ENCODE data around the gene ADAP1.

The ADAP1 gene

DNA sequence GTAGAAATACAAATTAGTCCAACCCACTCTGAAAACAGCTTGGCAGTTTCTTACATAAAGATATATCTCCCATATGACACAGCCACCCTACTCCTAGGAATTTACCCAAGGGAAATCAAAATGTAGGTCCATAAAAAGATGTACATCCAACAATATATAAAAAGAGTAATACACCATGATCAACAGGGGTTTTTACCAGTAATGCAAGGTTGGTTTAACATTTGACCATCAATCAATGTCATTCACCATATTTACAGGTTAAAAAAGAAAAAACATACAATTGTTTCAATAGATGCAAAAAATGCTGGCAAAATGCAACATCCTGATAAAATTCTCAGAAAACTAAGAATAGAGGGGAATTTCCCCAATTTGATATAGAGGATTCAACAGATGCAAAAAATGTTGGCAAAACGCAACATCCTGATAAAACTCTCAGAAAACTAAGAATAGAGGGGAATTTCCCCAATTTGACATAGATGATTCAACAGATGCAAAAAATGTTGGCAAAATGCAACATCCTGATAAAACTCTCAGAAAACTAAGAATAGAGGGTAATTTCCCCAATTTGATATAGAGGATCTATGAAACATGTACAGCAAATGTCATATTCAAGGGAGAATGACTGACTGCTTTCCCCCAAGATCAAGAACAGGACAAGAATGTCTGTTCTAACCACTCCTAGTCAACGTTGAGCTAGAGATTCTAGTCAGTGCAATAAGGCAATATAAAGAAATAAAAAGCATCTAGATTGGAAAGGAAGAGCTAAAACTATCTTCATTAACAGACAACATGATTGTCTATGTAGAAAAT, 13.7 kb downstream of the ADAP1 start:
- no peak overlapping the region for H3K4me3 ChIP-seq (ENCODE audit: low read depth in 1 of 2, low read length in 1 of 2)
- no peaks in the 10 kb centered on the region for H3K27me3 ChIP-seq
- H3K36me3 ChIP-seq, result peaks cover 32% of the 10 kb centered on the region
- H3K4me1 ChIP-seq (ENCODE audit: control insufficient read depth in 1 of 2, insufficient read depth in 1 of 2, low read depth in 1 of 2, low read length in 1 of 2), result no peaks in the 10 kb centered on the region
- TF ChIP-seq, protein P1, sequence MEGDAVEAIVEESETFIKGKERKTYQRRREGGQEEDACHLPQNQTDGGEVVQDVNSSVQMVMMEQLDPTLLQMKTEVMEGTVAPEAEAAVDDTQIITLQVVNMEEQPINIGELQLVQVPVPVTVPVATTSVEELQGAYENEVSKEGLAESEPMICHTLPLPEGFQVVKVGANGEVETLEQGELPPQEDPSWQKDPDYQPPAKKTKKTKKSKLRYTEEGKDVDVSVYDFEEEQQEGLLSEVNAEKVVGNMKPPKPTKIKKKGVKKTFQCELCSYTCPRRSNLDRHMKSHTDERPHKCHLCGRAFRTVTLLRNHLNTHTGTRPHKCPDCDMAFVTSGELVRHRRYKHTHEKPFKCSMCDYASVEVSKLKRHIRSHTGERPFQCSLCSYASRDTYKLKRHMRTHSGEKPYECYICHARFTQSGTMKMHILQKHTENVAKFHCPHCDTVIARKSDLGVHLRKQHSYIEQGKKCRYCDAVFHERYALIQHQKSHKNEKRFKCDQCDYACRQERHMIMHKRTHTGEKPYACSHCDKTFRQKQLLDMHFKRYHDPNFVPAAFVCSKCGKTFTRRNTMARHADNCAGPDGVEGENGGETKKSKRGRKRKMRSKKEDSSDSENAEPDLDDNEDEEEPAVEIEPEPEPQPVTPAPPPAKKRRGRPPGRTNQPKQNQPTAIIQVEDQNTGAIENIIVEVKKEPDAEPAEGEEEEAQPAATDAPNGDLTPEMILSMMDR (IDR thresholded peaks at IDR 0.05), result no peak
- H3K27ac ChIP-seq, result no peak overlapping the region
- H3K9me3 ChIP-seq, result no peaks in the 10 kb centered on the region

DNA sequence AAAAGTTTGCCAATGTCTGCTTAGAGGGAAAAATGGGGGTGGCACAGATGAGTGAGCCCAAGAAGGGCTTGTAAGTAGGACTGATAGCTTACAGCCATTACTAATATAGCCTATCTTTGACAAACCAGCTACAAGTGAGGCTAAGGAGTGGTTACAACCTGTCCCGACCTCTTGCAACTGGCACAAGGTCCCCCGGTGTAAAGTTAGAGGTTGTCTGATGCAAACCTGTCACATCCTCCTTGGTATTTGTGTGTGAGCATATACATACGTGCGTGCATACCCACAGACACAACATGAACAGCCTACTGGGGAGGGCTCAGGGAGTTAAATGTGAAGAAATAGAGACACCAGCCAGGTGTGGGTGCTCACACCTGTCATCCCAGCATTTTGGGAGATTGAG, 14.6 kb downstream of the ADAP1 start:
- Histone ChIP-seq H3K9me3 (no peaks in the 10 kb centered on the region), H3K27me3 (no peaks in the 10 kb centered on the region), H3K27ac (no peak overlapping the region), H3K36me3 (peaks cover 32% of the 10 kb centered on the region), H3K4me3 (ENCODE audit: low read depth in 1 of 2, low read length in 1 of 2) (no peak overlapping the region), H3K4me1 (ENCODE audit: control insufficient read depth in 1 of 2, insufficient read depth in 1 of 2, low read depth in 1 of 2, low read length in 1 of 2) (no peaks in the 10 kb centered on the region)
- TF ChIP-seq, protein P1 (IDR thresholded peaks at IDR 0.05), result no peak

DNA sequence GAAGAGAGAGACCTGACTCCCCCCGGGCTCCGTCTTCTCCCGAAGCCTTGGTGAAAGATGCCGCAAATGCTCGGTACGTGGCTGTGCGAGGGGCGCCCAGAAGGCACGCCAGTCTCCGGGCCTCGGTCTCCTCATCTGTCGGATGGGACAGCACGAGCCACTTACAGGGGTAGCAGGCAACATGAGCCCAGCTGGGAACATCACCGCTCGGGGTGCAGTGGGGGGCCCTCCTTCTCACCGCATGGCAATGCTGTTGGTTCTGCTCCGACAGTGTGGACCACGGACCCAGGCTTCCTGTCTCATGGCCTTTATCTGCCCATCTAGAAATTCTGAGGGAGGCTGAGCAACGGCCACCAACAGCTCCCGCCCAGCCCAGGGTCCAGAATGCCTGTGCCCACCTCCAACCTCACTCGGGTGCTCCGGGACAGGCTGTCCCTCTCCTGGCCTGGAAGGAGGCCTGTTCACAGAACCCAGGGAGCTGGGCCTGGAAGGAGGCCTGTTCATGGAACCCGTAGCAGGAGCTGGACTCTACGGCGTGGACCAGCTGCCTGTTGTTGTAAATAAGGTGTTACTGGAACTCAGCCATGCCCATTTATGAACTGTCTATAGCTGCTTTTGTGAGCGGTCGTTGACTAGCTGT, 15.8 kb downstream of the ADAP1 start:
- H3K4me1 ChIP-seq (ENCODE audit: control insufficient read depth in 1 of 2, insufficient read depth in 1 of 2, low read depth in 1 of 2, low read length in 1 of 2), result no peaks in the 10 kb centered on the region
- H3K4me3 ChIP-seq (ENCODE audit: low read depth in 1 of 2, low read length in 1 of 2), result no peak overlapping the region
- H3K27ac ChIP-seq, result no peak overlapping the region
- H3K9me3 ChIP-seq, result no peaks in the 10 kb centered on the region
- no peaks in the 10 kb centered on the region for H3K27me3 ChIP-seq
- TF ChIP-seq, protein P1 (IDR thresholded peaks at IDR 0.05), result no peak
- H3K36me3 ChIP-seq, result peaks cover 40% of the 10 kb centered on the region

DNA sequence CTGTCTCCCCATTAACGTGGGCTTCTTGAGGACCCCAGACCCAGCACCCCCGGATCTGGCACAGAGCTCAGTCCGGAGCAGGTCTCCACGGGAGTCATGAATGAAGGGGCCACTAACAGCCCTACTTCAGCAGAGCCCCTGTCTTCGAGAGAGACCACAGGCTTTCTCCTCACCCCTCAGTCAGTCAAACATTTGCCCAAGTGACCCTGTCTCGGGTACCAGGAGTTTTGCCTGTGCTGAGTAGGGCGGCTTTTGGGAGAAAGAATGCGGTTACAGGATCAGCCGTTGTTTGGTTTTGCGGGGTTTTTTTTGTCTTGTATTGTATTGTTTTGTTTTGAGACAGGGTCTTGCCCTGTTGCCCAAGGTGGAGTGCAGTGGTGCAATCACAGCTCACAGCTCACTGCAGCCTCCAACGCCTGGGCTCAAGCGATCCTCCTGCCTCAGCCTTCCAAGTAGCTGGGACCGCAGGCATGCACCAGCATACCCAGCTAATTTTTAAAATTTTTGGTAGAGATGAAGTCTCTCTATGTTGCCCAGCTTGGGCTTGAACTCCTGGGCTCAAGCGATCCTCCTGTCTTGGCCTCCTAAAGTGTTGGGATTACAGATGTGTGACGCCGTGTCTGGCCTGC, 16.5 kb downstream of the ADAP1 start:
- Histone ChIP-seq H3K4me1 (ENCODE audit: control insufficient read depth in 1 of 2, insufficient read depth in 1 of 2, low read depth in 1 of 2, low read length in 1 of 2) (no peaks in the 10 kb centered on the region), H3K9me3 (no peaks in the 10 kb centered on the region), H3K27ac (no peak overlapping the region), H3K27me3 (no peaks in the 10 kb centered on the region), H3K36me3 (peaks cover 44% of the 10 kb centered on the region), H3K4me3 (ENCODE audit: low read depth in 1 of 2, low read length in 1 of 2) (no peak overlapping the region)
- TF ChIP-seq, protein P1 (IDR thresholded peaks at IDR 0.05), result no peak

DNA sequence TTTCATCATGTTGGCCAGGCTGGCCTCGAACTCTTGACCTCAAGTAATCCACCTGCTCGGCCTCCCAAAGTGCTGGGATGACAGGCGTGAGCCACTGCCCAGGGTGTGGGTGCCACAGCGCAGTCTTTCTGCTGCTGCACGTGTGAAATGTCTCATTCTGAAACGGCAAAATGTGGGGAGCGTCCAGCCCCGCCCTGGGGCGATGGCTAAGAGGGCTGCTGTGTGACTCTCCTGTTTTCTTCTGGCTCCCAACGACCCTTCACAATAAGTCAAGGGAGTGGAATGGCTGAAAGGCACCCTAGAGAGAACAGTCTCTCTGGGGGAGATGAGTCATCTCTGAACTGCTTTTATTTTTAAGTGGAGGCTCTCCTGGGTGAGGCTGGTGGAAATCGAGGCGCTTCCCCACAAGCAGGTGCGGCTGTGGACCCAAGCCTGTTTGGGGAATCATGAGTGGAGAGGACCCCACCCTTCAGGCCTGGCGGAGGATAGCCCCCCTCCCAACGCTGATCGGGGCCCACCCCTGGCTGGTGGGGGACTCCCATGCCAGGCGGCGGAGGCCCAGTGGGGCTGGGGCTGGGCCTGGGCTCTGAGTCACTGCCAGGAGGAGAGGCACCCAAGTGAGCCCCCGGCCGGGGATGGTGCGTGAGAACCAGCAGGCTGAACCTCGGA, 18.0 kb downstream of the ADAP1 start:
- Histone ChIP-seq H3K27ac (no peak overlapping the region), H3K4me1 (ENCODE audit: control insufficient read depth in 1 of 2, insufficient read depth in 1 of 2, low read depth in 1 of 2, low read length in 1 of 2) (peaks cover 7% of the 10 kb centered on the region in 2 experiments), H3K9me3 (no peaks in the 10 kb centered on the region), H3K36me3 (peaks cover 53% of the 10 kb centered on the region), H3K4me3 (ENCODE audit: low read depth in 1 of 2, low read length in 1 of 2) (no peak overlapping the region), H3K27me3 (no peaks in the 10 kb centered on the region)
- TF ChIP-seq, protein P1 (IDR thresholded peaks at IDR 0.05), result no peak
